IMR-90 (cell line): ENCODE measurements around the gene SNX33. TPM values are rescaled to one million over a fixed set of nuclear protein-coding genes. Genes with fewer than 3 reads are reported as not detected.

Experiments
- ATAC-seq: fragments of 200-7000 bp; cut with Tn5 transposase; 2 replicates; pipeline ENCODE4 v1.9.1; 2020; ENCODE audit warnings: low read depth, mild to moderate bottlenecking, moderate library complexity
- BruUV-seq: library from RNA; stranded (reverse); fragments of 400-500 nt; replicated peaks from 2 replicates; lab custom pipeline; 2021; lab: Mats Ljungman, UMichigan
- CTCF ChIA-PET: fragments of 300-600 bp; formaldehyde crosslinking; extraction: SDS; loops from one replicate; lab custom pipeline; 2021; ENCODE audit warnings: antibody characterized with exemption; lab: Yijun Ruan, JAX
- POLR2A ChIA-PET: fragments of 300-600 bp; sonication (Branson Sonifier 250); formaldehyde crosslinking; loops from one replicate; lab custom pipeline; 2022; ENCODE audit warnings: antibody characterized with exemption; ENCODE audit not compliant: unreplicated experiment; lab: Charles Lee
- DNase-seq: peaks from one replicate; pipeline ENCODE4 v3.0.0; 2013
- H2AFZ ChIP-seq: replicated peaks from 2 replicates; pipeline ENCODE3; 2013; ENCODE audit warnings: low read length, mild to moderate bottlenecking; ENCODE audit not compliant: poor library complexity
- H2AK5ac ChIP-seq: 2 replicates; pipeline ENCODE4 v1.6.1; 2013; ENCODE audit warnings: low read depth, low read length, inconsistent platforms
- H2AK9ac ChIP-seq: replicated peaks from 2 replicates; pipeline ENCODE3; 2013; ENCODE audit warnings: mild to moderate bottlenecking, low read depth, low read length, moderate library complexity; ENCODE audit not compliant: poor library complexity
- H2BK120ac ChIP-seq: 2 replicates; pipeline ENCODE4 v1.6.1; 2013; ENCODE audit warnings: low read depth, low read length, inconsistent platforms
- H2BK15ac ChIP-seq: 3 replicates; pipeline ENCODE4 v1.6.1; 2013; ENCODE audit warnings: low read depth, low read length, inconsistent platforms
- H2BK20ac ChIP-seq: 2 replicates; pipeline ENCODE4 v1.6.1; 2013; ENCODE audit warnings: low read depth, mild to moderate bottlenecking, inconsistent platforms, low read length, moderate library complexity
- H2BK5ac ChIP-seq: 2 replicates; pipeline ENCODE4 v1.6.1; 2013; ENCODE audit warnings: mild to moderate bottlenecking, low read depth, low read length, inconsistent platforms; ENCODE audit not compliant: poor library complexity, severe bottlenecking
- H3K14ac ChIP-seq: replicated peaks from 2 replicates; pipeline ENCODE4 v1.6.1; 2013; ENCODE audit warnings: low read depth, low read length, inconsistent platforms
- H3K18ac ChIP-seq: 2 replicates; pipeline ENCODE4 v1.6.1; 2013; ENCODE audit warnings: low read depth, low read length, control low read depth
- H3K23ac ChIP-seq: 2 replicates; pipeline ENCODE4 v1.6.1; 2013; ENCODE audit warnings: low read depth, low read length, inconsistent platforms
- H3K27ac ChIP-seq: 2 replicates; pipeline ENCODE4 v1.5.1; 2013; ENCODE audit warnings: mild to moderate bottlenecking, control low read depth, low read length; ENCODE audit not compliant: insufficient read depth
- H3K27me3 ChIP-seq: 2 replicates; pipeline ENCODE4 v1.6.1; 2013; ENCODE audit warnings: low read length; ENCODE audit not compliant: control insufficient read depth, insufficient read depth
- H3K36me3 ChIP-seq: 2 replicates; pipeline ENCODE4 v1.6.1; 2013; ENCODE audit warnings: low read length, mixed read lengths; ENCODE audit not compliant: control insufficient read depth, insufficient read depth
- H3K4ac ChIP-seq: 2 replicates; pipeline ENCODE4 v1.6.1; 2013; ENCODE audit warnings: low read depth, low read length, inconsistent platforms
- H3K4me1 ChIP-seq: 2 replicates; pipeline ENCODE4 v1.6.1; 2013; ENCODE audit warnings: low read length, mixed read lengths; ENCODE audit not compliant: control insufficient read depth, insufficient read depth
- H3K4me2 ChIP-seq: 2 replicates; pipeline ENCODE4 v1.6.1; 2013; ENCODE audit warnings: low read depth, mild to moderate bottlenecking, control low read depth, low read length, moderate library complexity
- H3K4me3 ChIP-seq: 2 replicates; pipeline ENCODE4 v1.5.1; 2013; ENCODE audit warnings: low read depth, mild to moderate bottlenecking, control low read depth, low read length, moderate library complexity; ENCODE audit not compliant: insufficient read depth
- H3K56ac ChIP-seq: 2 replicates; pipeline ENCODE4 v1.6.1; 2013; ENCODE audit warnings: low read length, inconsistent platforms; ENCODE audit not compliant: insufficient read depth; ENCODE audit errors: extremely low read depth
- H3K79me1 ChIP-seq, 2 experiments: 2 replicates each; pipeline ENCODE4 v1.6.1; 2013; ENCODE audit warnings: low read length in 2 of 2, inconsistent platforms in 1 of 2, low read depth in 1 of 2
- H3K9ac ChIP-seq: 2 replicates; pipeline ENCODE4 v1.6.1; 2013; ENCODE audit warnings: low read depth, low read length, control low read depth
- H3K9me1 ChIP-seq: 2 replicates; pipeline ENCODE4 v1.6.1; 2013; ENCODE audit warnings: low read length, inconsistent platforms; ENCODE audit not compliant: insufficient read depth
- H3K9me3 ChIP-seq: 2 replicates; pipeline ENCODE4 v1.6.1; 2013; ENCODE audit warnings: low read length; ENCODE audit not compliant: control insufficient read depth, insufficient read depth
- H4K20me1 ChIP-seq: 2 replicates; pipeline ENCODE4 v1.6.1; 2013; ENCODE audit warnings: low read length, inconsistent platforms; ENCODE audit not compliant: insufficient read depth
- H4K5ac ChIP-seq: 2 replicates; pipeline ENCODE4 v1.6.1; 2013; ENCODE audit warnings: mild to moderate bottlenecking, low read depth, low read length, control low read depth
- H4K8ac ChIP-seq, 2 experiments: 2 replicates each; pipeline ENCODE4 v1.6.1; 2013; ENCODE audit warnings: low read depth in 2 of 2, low read length in 2 of 2, control low read depth in 1 of 2, inconsistent platforms in 1 of 2
- H4K91ac ChIP-seq: 2 replicates; pipeline ENCODE4 v1.6.1; 2013; ENCODE audit warnings: low read depth, low read length, inconsistent platforms; ENCODE audit not compliant: insufficient read depth
- BHLHE40 ChIP-seq: fragments of 150-350 bp; IDR thresholded peaks from 2 replicates; pipeline ENCODE4 v1.6.1; 2016; ENCODE audit warnings: mild to moderate bottlenecking, low read depth, low read length
- CTCF ChIP-seq: conservative IDR thresholded peaks from 2 replicates; pipeline ENCODE4 v1.5.1; 2012; ENCODE audit warnings: mild to moderate bottlenecking, low read depth, low read length, improper control_type of control experiment
- ELK1 ChIP-seq: fragments of 150-350 bp; IDR thresholded peaks from 2 replicates; pipeline ENCODE4 v1.6.1; 2016; ENCODE audit warnings: low read depth, mild to moderate bottlenecking, low read length, moderate library complexity, borderline replicate concordance
- MAFK ChIP-seq: IDR thresholded peaks from 2 replicates; pipeline ENCODE4 v1.6.1; 2012; ENCODE audit warnings: low read depth, low read length, improper control_type of control experiment
- MAZ ChIP-seq: IDR thresholded peaks from 2 replicates; pipeline ENCODE4 v1.6.1; 2012; ENCODE audit warnings: low read depth, mild to moderate bottlenecking, low read length, improper control_type of control experiment, moderate library complexity, borderline replicate concordance
- MXI1 ChIP-seq: IDR thresholded peaks from 2 replicates; pipeline ENCODE4 v1.6.1; 2012; ENCODE audit warnings: low read depth, mild to moderate bottlenecking, low read length, moderate library complexity, borderline replicate concordance
- NFE2L2 ChIP-seq: fragments of 150-350 bp; IDR thresholded peaks from 2 replicates; pipeline ENCODE4 v1.6.1; 2016; ENCODE audit warnings: low read depth, mild to moderate bottlenecking, low read length
- POLR2A ChIP-seq: IDR thresholded peaks from 2 replicates; pipeline ENCODE4 v1.6.1; 2012; ENCODE audit warnings: mild to moderate bottlenecking, low read depth, low read length
- RAD21 ChIP-seq: IDR thresholded peaks from 2 replicates; pipeline ENCODE4 v1.6.1; 2012; ENCODE audit warnings: low read length, improper control_type of control experiment
- RFX5 ChIP-seq: IDR thresholded peaks from 2 replicates; pipeline ENCODE4 v1.8.0; 2012; ENCODE audit warnings: low read depth, mild to moderate bottlenecking, low read length, moderate library complexity
- USF2 ChIP-seq: fragments of 150-350 bp; IDR thresholded peaks from 2 replicates; pipeline ENCODE4 v1.6.1; 2017; ENCODE audit warnings: mild to moderate bottlenecking, antibody characterized with exemption, low read length, low read depth
- WGBS, 2 experiments: methylation state at CpG; one replicate each; pipeline versions ENCODE4 v1.1.5 to v1.1.7; 2013; ENCODE audit warnings: missing lambda C conversion rate in 2 of 2; ENCODE audit not compliant: insufficient read length in 1 of 2; ENCODE audit errors: extremely low coverage in 2 of 2; 5-methylcytosine and 5-hydroxymethylcytosine counted together
- dilution Hi-C: fragments of 300-500 bp; cut with HindIII; formaldehyde crosslinking; loops from one replicate; pipeline ENCODE4 v1.14.3; 2018; ENCODE audit warnings: low sequenced_read_pairs; ENCODE audit not compliant: unreplicated experiment
- in situ Hi-C: fragments of 300-500 bp; cut with MboI; formaldehyde crosslinking; loops from 3 replicates; pipeline ENCODE4 v1.14.3; 2019; ENCODE audit warnings: low sequenced_read_pairs, inconsistent platforms, mixed read lengths
- intact Hi-C: fragments of 100-400 bp; cut with micrococcal nuclease; formaldehyde crosslinking; loops from 2 replicates; pipeline ENCODE4 v1.10.0; 2022
- polyA plus RNA-seq, 3 experiments: library from polyadenylated mRNA; depleted of rRNA; stranded (reverse); fragments of >200 nt; gene quantifications; 2 replicates each; pipeline ENCODE4 v1.2.3, GENCODE V29; 2012; ENCODE audit warnings: low replicate concordance in 1 of 3
- total RNA-seq: library from RNA; depleted of rRNA; stranded (reverse); fragments of >200 nt; gene quantifications from 2 replicates; pipeline ENCODE4 v1.2.3, GENCODE V29; 2012

Gene SNX33
- total and polyA plus RNA-seq, 2 of the 4 experiments (the other 2 are of a cell fraction) = 12.7 to 14.6 TPM

- Histone ChIP-seq H3K4me3 (peak within 1 kb of the TSS; percentile 79), H3K9me3 (no peaks in the 10 kb centered on the region), H3K27me3 (no peaks in the 10 kb centered on the region), H2AK9ac (peak within 1 kb of the TSS; percentile 99), H3K4ac (peak within 1 kb of the TSS; percentile 96), H3K27ac (peak within 1 kb of the TSS; percentile 95), H3K9ac (peak within 1 kb of the TSS; percentile 93), H3K18ac (peak within 1 kb of the TSS; percentile 86), H4K8ac (peak within 1 kb of the TSS; percentile 99), H3K9me1 (no peaks in the 10 kb centered on the region; the same call in 1 of the 2 replicates), H4K20me1 (0 out of 2 replicates have a peak, but pooled peaks cover 1% of the 10 kb centered on the region), H3K4me2 (peak within 1 kb of the TSS; percentile 91), H4K5ac (peak within 1 kb of the TSS; percentile 92), H3K4me1 (peaks cover 5% of the 10 kb centered on the region), H3K56ac (peak within 1 kb of the TSS; percentile 72), H3K79me1 (peaks cover 3 to 35% of the 10 kb centered on the region in 2 experiments; a peak in 2 of 4 replicates), H2BK15ac (peak within 1 kb of the TSS; percentile 35; the same call in 1 of the 3 replicates), H2BK120ac (peak within 1 kb of the TSS; percentile 80), H2BK20ac (no peak within 1 kb of the TSS; the same call in 1 of the 2 replicates), H3K23ac (peak within 1 kb of the TSS; percentile 82), H3K14ac (peak within 1 kb of the TSS; percentile 95), H2AFZ (peak within 1 kb of the TSS; percentile 98), H4K91ac (peak within 1 kb of the TSS; percentile 97), H2BK5ac (peak within 1 kb of the TSS; percentile 94), H3K36me3 (no peaks in the 10 kb centered on the region), H2AK5ac (peak within 1 kb of the TSS; percentile 91)
- ChIA-PET POLR2A (interaction anchor here (0.6 to 1.2 kb wide), 3 partner anchors 10 to 596 kb away, joined by 3 to 5 read pairs (median 4); partner anchors contain the start of gene IMP3), CTCF (interaction anchor here (1.1 kb wide), 1 partner anchor 13 kb away, joined by 7 read pairs; no protein-coding TSS in a partner anchor)
- dilution Hi-C loops (no loop called here), intact Hi-C loops (loop anchor here (10.0 kb wide), 1 partner anchor 49 kb away; no protein-coding TSS in a partner anchor), in situ Hi-C loops (no loop called here)
- peak; percentile 92 for ATAC-seq
- TF ChIP-seq RFX5 = no peak
- TF ChIP-seq BHLHE40 = peak; percentile 89
- TF ChIP-seq MXI1 = no peak
- TF ChIP-seq CTCF = no peak
- peak; percentile 25; the same call in 1 of the 2 replicates for TF ChIP-seq POLR2A
- no peak for TF ChIP-seq ELK1
- no peak for TF ChIP-seq USF2
- no peak for TF ChIP-seq MAFK
- TF ChIP-seq MAZ = peak; percentile 85; the same call in 1 of the 2 replicates
- no peak for TF ChIP-seq RAD21
- TF ChIP-seq NFE2L2 = peak; percentile 70
- WGBS, 2 experiments = 3% methylated on average over 22 of the region's 47 CpGs; no CpG with 5 or more reads in 1 of the 2 experiments
- no TSS peak for BruUV-seq
- peak; percentile 86 for DNase-seq
Measured at GRCh38 chr15:75625542-75626347, 22.0 kb upstream of the SNX33 start, which contains the start of gene SNUPN. Gene SNUPN (minus strand): TSS chr15:75625725. CDS start chr15:75621051, 4,674 bp downstream.
